HepG2 (cell line): ENCODE data around the gene SH3D19. TPM values are rescaled to one million over a fixed set of nuclear protein-coding genes. Genes with fewer than 3 reads are reported as not detected.

Experiments used
- AGO1 ChIP-seq: fragments of 200-400 bp; formaldehyde crosslinking; IDR thresholded peaks from 2 replicates; pipeline ENCODE4 v1.6.1; 2017; ENCODE audit warnings: mild to moderate bottlenecking, low read depth, low read length, moderate library complexity; ENCODE audit not compliant: poor library complexity, severe bottlenecking
- ARNTL ChIP-seq: sonication (generic); formaldehyde crosslinking; IDR thresholded peaks from 2 replicates; pipeline ENCODE4 v1.4.0; 2020; ENCODE audit warnings: mild to moderate bottlenecking, missing genetic modification reagents
- ATF1 ChIP-seq: IDR thresholded peaks from 2 replicates; pipeline ENCODE4 v1.6.1; 2016; ENCODE audit warnings: mild to moderate bottlenecking, control low read depth
- EZH2 ChIP-seq: conservative IDR thresholded peaks from 2 replicates; pipeline ENCODE4 v1.6.1; 2012; ENCODE audit warnings: mild to moderate bottlenecking, low read depth, low read length, moderate library complexity
- FOXO1 ChIP-seq: sonication (generic); formaldehyde crosslinking; IDR thresholded peaks from 2 replicates; pipeline ENCODE4 v1.4.0; 2020; ENCODE audit warnings: missing genetic modification reagents
- HNRNPLL ChIP-seq: fragments of 200-400 bp; formaldehyde crosslinking; IDR thresholded peaks from 2 replicates; pipeline ENCODE4 v1.6.1; 2017; ENCODE audit warnings: mild to moderate bottlenecking, low read depth, low read length; ENCODE audit not compliant: poor library complexity, severe bottlenecking
- KAT7 ChIP-seq: IDR thresholded peaks from 2 replicates; pipeline ENCODE4 v1.6.1; 2018; ENCODE audit warnings: borderline replicate concordance, missing compliant biosample characterization
- MAFK ChIP-seq, 2 experiments: IDR thresholded peaks in 1 of 2; conservative IDR thresholded peaks in 1 of 2; 2 replicates each; pipeline ENCODE4 v1.6.1; 2011; ENCODE audit warnings: improper control_type of control experiment in 2 of 2, low read length in 2 of 2
- NR2F6 ChIP-seq, 2 experiments: IDR thresholded peaks; 2 replicates each; pipeline ENCODE4 v1.6.1; 2016; ENCODE audit warnings: antibody characterized with exemption in 1 of 2, mild to moderate bottlenecking in 1 of 2
- PAXIP1 ChIP-seq: sonication (generic); formaldehyde crosslinking; conservative IDR thresholded peaks from 2 replicates; pipeline ENCODE4 v1.4.0; 2020; ENCODE audit warnings: mild to moderate bottlenecking, missing genetic modification reagents, moderate library complexity
- PBX3 ChIP-seq: sonication (generic); formaldehyde crosslinking; IDR thresholded peaks from 2 replicates; pipeline ENCODE4 v1.8.1; 2023; ENCODE audit warnings: missing genetic modification reagents, inconsistent platforms, borderline replicate concordance
- SMAD3 ChIP-seq: sonication (generic); formaldehyde crosslinking; IDR thresholded peaks from 2 replicates; pipeline ENCODE4 v1.4.0; 2020; ENCODE audit warnings: missing genetic modification reagents
- STAT6 ChIP-seq: sonication (generic); formaldehyde crosslinking; IDR thresholded peaks from 2 replicates; pipeline ENCODE4 v1.4.0; 2020; ENCODE audit warnings: missing genetic modification reagents, mild to moderate bottlenecking, borderline replicate concordance
- ZBTB10 ChIP-seq: sonication (generic); formaldehyde crosslinking; IDR thresholded peaks from 2 replicates; pipeline ENCODE4 v1.4.0; 2020; ENCODE audit warnings: missing genetic modification reagents, borderline replicate concordance
- ZNF136 ChIP-seq: sonication (generic); formaldehyde crosslinking; IDR thresholded peaks from 2 replicates; pipeline ENCODE4 v1.8.1; 2022; ENCODE audit warnings: low read depth, mild to moderate bottlenecking, moderate library complexity, missing genetic modification reagents
- ZNF530 ChIP-seq: sonication (generic); formaldehyde crosslinking; IDR thresholded peaks from 2 replicates; pipeline ENCODE4 v1.5.0; 2020; ENCODE audit warnings: low read depth, mild to moderate bottlenecking, missing genetic modification reagents
- ZNF580 ChIP-seq: IDR thresholded peaks from 2 replicates; pipeline ENCODE4 v1.6.1; 2016; ENCODE audit warnings: low read depth, borderline replicate concordance
- ZNF615 ChIP-seq: sonication (generic); formaldehyde crosslinking; IDR thresholded peaks from 2 replicates; pipeline ENCODE4 v1.5.0; 2020; ENCODE audit warnings: mild to moderate bottlenecking, missing genetic modification reagents, borderline replicate concordance
- polyA plus RNA-seq, 8 experiments: library from polyadenylated mRNA; depleted of rRNA in 3 of 8; stranded (reverse) in 7 of 8; unstranded in 1 of 8; fragments of >200 nt; fragmentation: Illumina TruSeq in 4 of 8; extraction: Trizol in 4 of 8; gene quantifications; 2 replicates each; pipeline versions ENCODE4 v1.2.1 to v1.2.3, GENCODE V29; 2011 to 2016; ENCODE audit warnings: low read depth in 4 of 8, missing spikeins in 1 of 8, mixed read lengths in 1 of 8; ENCODE audit not compliant: insufficient read depth in 1 of 8
- total RNA-seq, 5 experiments: library from RNA; depleted of rRNA; stranded (reverse); fragments of >200 nt; fragmentation: Illumina TruSeq; extraction: Trizol; gene quantifications; 2 replicates each; pipeline ENCODE4 v1.2.3, GENCODE V29; 2016; ENCODE audit warnings: low read depth in 1 of 5

Gene SH3D19
- total and polyA plus RNA-seq, 2 of the 13 experiments (the other 11 are each of a cell fraction or from before 2014, with no cell fraction given) = 31.2 to 38.0 TPM

- no peak for TF ChIP-seq PAXIP1 (CRISPR knock-in tag)
- TF ChIP-seq MAFK (conservative IDR thresholded peaks at IDR 0.05 in 1 of 2, IDR thresholded peaks at IDR 0.05 in 1 of 2; ENCODE audit: low read length in 2 of 2) = no peak
- peak; percentile 68; the same call in 1 of the 2 replicates for TF ChIP-seq SMAD3 (CRISPR knock-in tag)
- no peak for TF ChIP-seq FOXO1 (CRISPR knock-in tag)
- TF ChIP-seq HNRNPLL = no peak
- TF ChIP-seq NR2F6 (IDR thresholded peaks at IDR 0.05) = no peak
- no peak for TF ChIP-seq NR2F6 (CRISPR knock-in tag; IDR thresholded peaks at IDR 0.05)
- TF ChIP-seq PBX3 = no peak
- TF ChIP-seq AGO1 = no peak
- TF ChIP-seq ZNF580 (CRISPR knock-in tag) = peak; percentile 66; the same call in 1 of the 2 replicates
- TF ChIP-seq ZNF615 (CRISPR knock-in tag) = no peak
- TF ChIP-seq KAT7 (CRISPR knock-in tag) = no peak
- no peak for TF ChIP-seq STAT6 (CRISPR knock-in tag)
- TF ChIP-seq ZBTB10 (CRISPR knock-in tag) = no peak
- TF ChIP-seq ZNF530 (CRISPR knock-in tag) = no peak
- TF ChIP-seq ARNTL (CRISPR knock-in tag) = no peak
- TF ChIP-seq ZNF136 (CRISPR knock-in tag) = no peak
- no peak for TF ChIP-seq ATF1
- no peak for TF ChIP-seq EZH2
Measured at GRCh38 chr4:151362404-151363164, 37.2 kb upstream of the SH3D19 start (continued).
